C4-2B (cell line): ENCODE measurements around the gene TMEM14C.
"Not testable (repeated sequence)": the region's sequence is repeated elsewhere in the genome, so short reads cannot be mapped to it uniquely, and the experiment has no call there.

Experiments used
- CTCF ChIP-seq: fragments of 450-650 bp; conservative IDR thresholded peaks from 2 replicates; pipeline ENCODE4 v1.5.1; 2017; ENCODE audit warnings: mild to moderate bottlenecking
- ZFX ChIP-seq: fragments of 450-650 bp; IDR thresholded peaks from 2 replicates; pipeline ENCODE4 v1.6.1; 2017

- TF ChIP-seq CTCF, ZFX: not testable (repeated sequence)
These were observed 28.9 kb downstream of the TMEM14C start for GRCh38 chr6:10751757-10752156.
